HFF-Myc (cell line): Measurements from ENCODE around the gene EIPR1.

ENCODE experiments used
- DNase-seq: peaks from one replicate; pipeline ENCODE4 v3.0.0-alpha.2; 2011; ENCODE audit warnings: low read depth; ENCODE audit errors: extremely low read depth
- H3K4me3 ChIP-seq: replicated peaks from 2 replicates; pipeline ENCODE4 v1.5.1; 2011; ENCODE audit warnings: low read depth, mild to moderate bottlenecking, control low read depth, low read length
- CTCF ChIP-seq: IDR thresholded peaks from 2 replicates; pipeline ENCODE4 v1.5.1; 2012; ENCODE audit warnings: mild to moderate bottlenecking, low read depth, low read length, control low read depth; ENCODE audit errors: missing control alignments

Gene EIPR1

GRCh38 chr2:3151153-3151918 is 226.3 kb downstream of the EIPR1 start:
- TF ChIP-seq CTCF = no peak
- no peak for DNase-seq
- H3K4me3 ChIP-seq = no peak overlapping the region

- no peak overlapping the region for H3K4me3 ChIP-seq
- no peak for DNase-seq
- no peak for TF ChIP-seq CTCF
Observed at GRCh38 chr2:3149441-3150217, 228.0 kb downstream of the EIPR1 start.

- no peak overlapping the region for H3K4me3 ChIP-seq
- DNase-seq = no peak
- TF ChIP-seq CTCF = no peak
Observed at GRCh38 chr2:3148716-3149115, 228.9 kb downstream of the EIPR1 start.

- DNase-seq = no peak
- TF ChIP-seq CTCF = no peak
Observed at GRCh38 chr2:3147651-3148530, 229.7 kb downstream of the EIPR1 start.

GRCh38 chr2:3146772-3147650 is 230.6 kb downstream of the EIPR1 start:
- no peak for DNase-seq
- no peak for TF ChIP-seq CTCF
- H3K4me3 ChIP-seq = no peak overlapping the region

More at GRCh38 chr2:3147651-3148530, 229.7 kb downstream of the EIPR1 start:
- no peak overlapping the region for H3K4me3 ChIP-seq

GRCh38 chr2:3146175-3146574 is 231.4 kb downstream of the EIPR1 start:
- no peak overlapping the region for H3K4me3 ChIP-seq
- no peak for TF ChIP-seq CTCF
- no peak for DNase-seq
